Mammary epithelial cell (primary cell): ENCODE measurements around the gene GAB2.

Experiments
- EZH2 ChIP-seq: IDR thresholded peaks from 2 replicates; pipeline ENCODE4 v1.6.1; 2012; ENCODE audit warnings: low read length, inconsistent platforms, borderline replicate concordance
- TF ChIP-seq, protein P1 (sequence below), 2 donors: IDR thresholded peaks in 1 of 2; conservative IDR thresholded peaks in 1 of 2; 2 replicates each; pipeline ENCODE4 v1.5.1; 2011 to 2012; ENCODE audit warnings: inconsistent platforms in 2 of 2, low read length in 2 of 2, mild to moderate bottlenecking in 2 of 2, control low read depth in 1 of 2, low read depth in 1 of 2; ENCODE audit not compliant: insufficient read depth in 1 of 2; ENCODE audit errors: extremely low read depth in 1 of 2

DNA sequence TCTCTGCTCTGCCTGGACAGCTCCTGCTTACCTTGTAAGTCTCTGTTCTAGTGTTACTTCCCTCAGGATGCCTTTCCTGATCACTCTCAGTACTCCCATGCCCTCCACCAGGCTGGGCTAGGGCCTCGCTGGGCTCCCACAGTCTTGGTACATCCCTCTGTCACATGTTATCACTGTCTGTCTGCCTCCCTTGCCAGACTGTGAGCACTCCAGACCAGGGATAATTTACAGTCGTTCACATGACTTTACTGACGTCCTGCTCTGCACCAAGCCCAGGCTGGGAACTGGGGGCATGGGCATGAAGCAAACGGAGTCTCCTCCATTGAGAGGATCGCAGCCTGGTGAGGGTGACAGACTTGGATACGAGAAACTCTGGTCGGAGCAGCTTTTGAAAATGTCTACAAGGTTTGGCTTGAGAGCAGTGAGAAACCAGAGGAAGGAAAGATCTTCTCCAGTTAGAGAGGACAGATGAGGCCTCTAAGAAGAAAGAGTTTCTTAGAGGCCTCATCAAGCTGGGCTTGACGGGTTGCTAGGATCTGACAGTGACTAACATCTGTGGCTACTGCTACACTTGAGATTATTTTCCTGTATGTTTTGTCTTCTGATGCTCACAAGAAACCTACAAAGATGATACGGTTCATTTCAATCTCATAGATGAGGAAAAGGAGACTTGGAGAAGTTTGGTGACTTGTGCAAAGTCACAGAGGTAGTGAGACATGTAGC, 216.4 kb downstream of the GAB2 start:
- no peak for TF ChIP-seq EZH2
- TF ChIP-seq, protein P1, sequence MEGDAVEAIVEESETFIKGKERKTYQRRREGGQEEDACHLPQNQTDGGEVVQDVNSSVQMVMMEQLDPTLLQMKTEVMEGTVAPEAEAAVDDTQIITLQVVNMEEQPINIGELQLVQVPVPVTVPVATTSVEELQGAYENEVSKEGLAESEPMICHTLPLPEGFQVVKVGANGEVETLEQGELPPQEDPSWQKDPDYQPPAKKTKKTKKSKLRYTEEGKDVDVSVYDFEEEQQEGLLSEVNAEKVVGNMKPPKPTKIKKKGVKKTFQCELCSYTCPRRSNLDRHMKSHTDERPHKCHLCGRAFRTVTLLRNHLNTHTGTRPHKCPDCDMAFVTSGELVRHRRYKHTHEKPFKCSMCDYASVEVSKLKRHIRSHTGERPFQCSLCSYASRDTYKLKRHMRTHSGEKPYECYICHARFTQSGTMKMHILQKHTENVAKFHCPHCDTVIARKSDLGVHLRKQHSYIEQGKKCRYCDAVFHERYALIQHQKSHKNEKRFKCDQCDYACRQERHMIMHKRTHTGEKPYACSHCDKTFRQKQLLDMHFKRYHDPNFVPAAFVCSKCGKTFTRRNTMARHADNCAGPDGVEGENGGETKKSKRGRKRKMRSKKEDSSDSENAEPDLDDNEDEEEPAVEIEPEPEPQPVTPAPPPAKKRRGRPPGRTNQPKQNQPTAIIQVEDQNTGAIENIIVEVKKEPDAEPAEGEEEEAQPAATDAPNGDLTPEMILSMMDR (conservative IDR thresholded peaks at IDR 0.05 in 1 of 2, IDR thresholded peaks at IDR 0.05 in 1 of 2; ENCODE audit: extremely low read depth in 1 of 2, insufficient read depth in 1 of 2, low read depth in 1 of 2, low read length in 2 of 2) = no peak
